Ectodermal cell (in vitro differentiated cells): Measurements from ENCODE around the gene OPN4.

Source experiments
- H3K27ac ChIP-seq: 2 replicates; pipeline ENCODE4 v1.7.0; 2013; ENCODE audit warnings: mild to moderate bottlenecking, low read depth, low read length; ENCODE audit not compliant: insufficient read depth, poor library complexity, severe bottlenecking
- H3K27me3 ChIP-seq: 2 replicates; pipeline ENCODE4 v1.7.0; 2013; ENCODE audit warnings: mild to moderate bottlenecking, low read length; ENCODE audit not compliant: insufficient read depth, control insufficient read depth, poor library complexity, severe bottlenecking
- H3K36me3 ChIP-seq: one replicate; pipeline ENCODE4 v1.7.0; 2013; ENCODE audit warnings: low read length; ENCODE audit not compliant: control insufficient read depth, insufficient read depth
- H3K4me1 ChIP-seq: one replicate; pipeline ENCODE4 v1.7.0; 2013; ENCODE audit warnings: low read length; ENCODE audit not compliant: control insufficient read depth, insufficient read depth
- H3K4me3 ChIP-seq: 2 replicates; pipeline ENCODE4 v1.7.0; 2013; ENCODE audit warnings: low read depth, low read length, control low read depth; ENCODE audit not compliant: insufficient read depth
- H3K9me3 ChIP-seq: 2 replicates; pipeline ENCODE4 v1.7.0; 2013; ENCODE audit warnings: mild to moderate bottlenecking, low read length, moderate library complexity; ENCODE audit not compliant: control insufficient read depth
- WGBS, 2 experiments: methylation state at CpG; one replicate each; pipeline ENCODE4 v1.1.7; 2013; ENCODE audit warnings: missing lambda C conversion rate in 2 of 2; 5-methylcytosine and 5-hydroxymethylcytosine counted together

Gene OPN4

DNA sequence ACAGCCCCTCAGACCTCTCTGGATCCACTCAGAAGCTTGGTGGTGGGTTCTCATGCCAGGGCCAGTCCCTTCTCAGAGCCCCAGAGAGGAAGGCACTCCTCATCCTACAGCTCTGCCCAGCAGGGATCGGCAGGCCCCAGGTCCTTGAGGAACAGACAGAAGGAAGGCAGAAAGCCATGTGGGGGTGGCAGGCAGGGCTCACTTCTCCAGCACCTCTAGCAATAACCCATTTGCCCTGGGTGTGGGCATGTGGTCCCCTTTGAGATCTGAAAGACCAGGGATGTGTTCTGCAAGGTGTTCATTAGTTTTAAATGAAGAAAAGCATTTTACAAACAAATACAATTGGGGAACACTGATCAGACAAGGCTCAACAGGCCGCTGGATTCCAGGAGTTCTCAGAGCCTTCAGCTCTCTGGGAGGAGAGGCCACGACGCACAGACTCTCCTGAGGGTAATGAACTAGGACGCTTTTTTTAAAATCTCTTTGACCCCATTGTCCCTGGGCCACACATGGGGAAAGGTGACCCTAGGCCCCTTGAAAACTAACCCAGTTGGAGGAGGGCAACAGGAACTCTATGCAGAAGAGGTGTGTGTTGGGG lies 54.5 kb downstream of the OPN4 start:
- H3K27me3 ChIP-seq: no peaks in the 10 kb centered on the region
- WGBS, 2 experiments: 82 to 83% methylated on average over 5 of the region's 5 CpGs
- H3K27ac ChIP-seq: no peak overlapping the region
- H3K4me1 ChIP-seq: peaks cover 13% of the 10 kb centered on the region
- H3K36me3 ChIP-seq: no peaks in the 10 kb centered on the region
- H3K9me3 ChIP-seq: no peaks in the 10 kb centered on the region
- no peak overlapping the region for H3K4me3 ChIP-seq

GRCh38 chr10:86709396-86710185 lies 55.2 kb downstream of the OPN4 start:
- H3K4me1 ChIP-seq: peaks cover 13% of the 10 kb centered on the region
- no peaks in the 10 kb centered on the region for H3K36me3 ChIP-seq
- no peaks in the 10 kb centered on the region for H3K9me3 ChIP-seq
- H3K27ac ChIP-seq: no peak overlapping the region
- H3K27me3 ChIP-seq: no peaks in the 10 kb centered on the region
- WGBS, 2 experiments: 94 to 95% methylated on average over 16 of the region's 16 CpGs
- H3K4me3 ChIP-seq: no peak overlapping the region

GRCh38 chr10:86710987-86711512 lies 56.7 kb downstream of the OPN4 start:
- WGBS, 2 experiments: 6% methylated on average over 46 of the region's 46 CpGs
- H3K4me1 ChIP-seq: peaks cover 13% of the 10 kb centered on the region
- H3K36me3 ChIP-seq: no peaks in the 10 kb centered on the region
- H3K9me3 ChIP-seq: no peaks in the 10 kb centered on the region
- no peaks in the 10 kb centered on the region for H3K27me3 ChIP-seq
- H3K27ac ChIP-seq: peak overlapping the region; percentile 19
- H3K4me3 ChIP-seq: peak overlapping the region; percentile 52

GRCh38 chr10:86711513-86712316 lies 57.4 kb downstream of the OPN4 start:
- H3K36me3 ChIP-seq: no peaks in the 10 kb centered on the region
- WGBS, 2 experiments: 1% methylated on average over 82 of the region's 82 CpGs
- H3K4me1 ChIP-seq: peaks cover 13% of the 10 kb centered on the region
- no peaks in the 10 kb centered on the region for H3K9me3 ChIP-seq
- no peak overlapping the region for H3K27ac ChIP-seq
- peak overlapping the region; percentile 52 for H3K4me3 ChIP-seq
- no peaks in the 10 kb centered on the region for H3K27me3 ChIP-seq

DNA sequence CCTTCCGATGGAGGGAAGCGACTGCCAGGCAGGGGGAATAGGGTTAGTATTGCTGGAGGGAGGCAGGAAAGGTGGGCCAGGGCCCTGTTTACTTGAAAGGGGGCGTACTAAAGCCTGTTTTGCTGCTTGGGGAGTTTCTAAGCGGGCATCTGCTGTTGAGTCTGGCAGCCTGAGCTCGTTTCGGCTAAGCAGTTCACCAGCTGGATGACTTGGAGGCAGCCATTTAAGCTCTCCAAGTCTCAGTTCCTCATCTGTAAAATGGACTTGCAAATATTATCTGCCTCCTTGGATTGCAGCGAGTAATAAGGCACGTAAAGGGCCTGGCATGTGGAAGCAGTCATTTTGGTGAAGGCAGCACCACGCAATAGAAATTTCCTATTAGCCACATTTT lies 58.0 kb downstream of the OPN4 start:
- Histone ChIP-seq H3K4me3 (peak overlapping the region; percentile 52), H3K4me1 (peaks cover 13% of the 10 kb centered on the region), H3K9me3 (no peaks in the 10 kb centered on the region), H3K27ac (no peak overlapping the region), H3K27me3 (no peaks in the 10 kb centered on the region), H3K36me3 (no peaks in the 10 kb centered on the region)
- WGBS, 2 experiments: 48 to 55% methylated on average over 9 of the region's 9 CpGs

GRCh38 chr10:86715156-86715795 lies 60.9 kb downstream of the OPN4 start:
- Histone ChIP-seq H3K4me1 (peaks cover 3% of the 10 kb centered on the region), H3K27ac (no peak overlapping the region), H3K36me3 (no peaks in the 10 kb centered on the region), H3K9me3 (no peaks in the 10 kb centered on the region), H3K4me3 (no peak overlapping the region), H3K27me3 (no peaks in the 10 kb centered on the region)
- 76 to 80% methylated on average over 6 of the region's 6 CpGs for WGBS, 2 experiments

GRCh38 chr10:86715836-86716235 lies 61.5 kb downstream of the OPN4 start:
- H3K4me3 ChIP-seq: no peak overlapping the region
- WGBS, 2 experiments: 76 to 78% methylated on average over 5 of the region's 5 CpGs
- no peaks in the 10 kb centered on the region for H3K36me3 ChIP-seq
- H3K4me1 ChIP-seq: peaks cover 1% of the 10 kb centered on the region
- no peaks in the 10 kb centered on the region for H3K27me3 ChIP-seq
- H3K27ac ChIP-seq: no peak overlapping the region
- no peaks in the 10 kb centered on the region for H3K9me3 ChIP-seq
